ENCODE results near the gene TGM6.

Gene TGM6

GRCh38 chr20:2385496-2385895 is 4.8 kb downstream of the TGM6 start (continued):
- TF ChIP-seq, protein P1, sequence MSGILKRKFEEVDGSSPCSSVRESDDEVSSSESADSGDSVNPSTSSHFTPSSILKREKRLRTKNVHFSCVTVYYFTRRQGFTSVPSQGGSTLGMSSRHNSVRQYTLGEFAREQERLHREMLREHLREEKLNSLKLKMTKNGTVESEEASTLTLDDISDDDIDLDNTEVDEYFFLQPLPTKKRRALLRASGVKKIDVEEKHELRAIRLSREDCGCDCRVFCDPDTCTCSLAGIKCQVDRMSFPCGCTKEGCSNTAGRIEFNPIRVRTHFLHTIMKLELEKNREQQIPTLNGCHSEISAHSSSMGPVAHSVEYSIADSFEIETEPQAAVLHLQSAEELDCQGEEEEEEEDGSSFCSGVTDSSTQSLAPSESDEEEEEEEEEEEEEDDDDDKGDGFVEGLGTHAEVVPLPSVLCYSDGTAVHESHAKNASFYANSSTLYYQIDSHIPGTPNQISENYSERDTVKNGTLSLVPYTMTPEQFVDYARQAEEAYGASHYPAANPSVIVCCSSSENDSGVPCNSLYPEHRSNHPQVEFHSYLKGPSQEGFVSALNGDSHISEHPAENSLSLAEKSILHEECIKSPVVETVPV (CRISPR knock-in tag; IDR thresholded peaks at IDR 0.05), result no peak
- TF ChIP-seq ZNF70 (CRISPR knock-in tag; IDR thresholded peaks at IDR 0.05) (no peak), OSR1 (CRISPR knock-in tag; IDR thresholded peaks at IDR 0.05) (no peak), CREB5 (CRISPR knock-in tag; IDR thresholded peaks at IDR 0.05; ENCODE audit: low read depth) (no peak), TOX (CRISPR knock-in tag; IDR thresholded peaks at IDR 0.05; ENCODE audit: borderline replicate concordance) (no peak), BACH2 (CRISPR knock-in tag; IDR thresholded peaks at IDR 0.05; ENCODE audit: borderline replicate concordance) (no peak)

DNA sequence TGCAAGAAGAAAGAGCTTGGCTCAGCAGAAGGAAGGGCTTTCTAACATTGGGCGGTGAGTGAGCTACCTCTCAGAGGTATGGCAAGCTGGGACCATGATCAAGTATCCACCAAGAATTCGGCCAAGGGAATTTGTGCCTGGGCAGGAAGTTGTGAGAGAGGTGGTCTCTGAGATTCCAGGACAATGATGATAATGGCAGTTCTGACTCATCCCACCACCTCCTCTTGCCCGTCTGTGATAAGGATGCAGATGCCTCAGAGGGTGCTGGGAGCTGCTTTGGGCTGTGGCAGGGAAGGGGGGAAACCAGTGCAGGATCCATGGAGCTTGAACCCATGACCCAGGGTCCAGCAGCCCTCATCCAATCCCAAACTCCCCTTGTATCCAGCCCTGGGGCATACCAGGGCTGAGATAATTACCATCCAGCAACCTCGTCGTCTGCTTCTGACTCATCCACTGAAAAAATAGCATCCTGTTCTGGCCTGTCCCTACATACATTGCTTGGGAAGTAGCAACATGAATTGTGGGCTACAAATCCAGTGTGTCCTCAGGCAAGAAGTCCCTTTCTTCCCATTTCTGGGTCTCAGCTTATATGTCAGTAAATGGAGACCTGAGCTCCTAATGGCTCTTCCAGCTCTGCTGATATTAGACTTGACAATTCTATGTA is 5.9 kb downstream of the TGM6 start:
- no peak for TF ChIP-seq SNAI2 (CRISPR knock-in tag; IDR thresholded peaks at IDR 0.05)
- peak; percentile 63; the same call in 2 of the 3 replicates for ATAC-seq

GRCh38 chr20:2387180-2387577 is 6.5 kb downstream of the TGM6 start:
- TF ChIP-seq ZC3H10 (CRISPR knock-in tag; IDR thresholded peaks at IDR 0.05), result no peak
- no peak for TF ChIP-seq TOX (CRISPR knock-in tag; IDR thresholded peaks at IDR 0.05; ENCODE audit: borderline replicate concordance)
- ATAC-seq, result peak; percentile 52; the same call in 2 of the 3 replicates

GRCh38 chr20:2387580-2387979 is 6.9 kb downstream of the TGM6 start:
- no peak for TF ChIP-seq ZNF8 (CRISPR knock-in tag; IDR thresholded peaks at IDR 0.05)
- no peak for TF ChIP-seq TOX (CRISPR knock-in tag; IDR thresholded peaks at IDR 0.05; ENCODE audit: borderline replicate concordance)
- no peak for TF ChIP-seq CSDC2 (CRISPR knock-in tag; IDR thresholded peaks at IDR 0.05)
- no peak for TF ChIP-seq ZFP3 (CRISPR knock-in tag; IDR thresholded peaks at IDR 0.05)
- TF ChIP-seq, protein P2, sequence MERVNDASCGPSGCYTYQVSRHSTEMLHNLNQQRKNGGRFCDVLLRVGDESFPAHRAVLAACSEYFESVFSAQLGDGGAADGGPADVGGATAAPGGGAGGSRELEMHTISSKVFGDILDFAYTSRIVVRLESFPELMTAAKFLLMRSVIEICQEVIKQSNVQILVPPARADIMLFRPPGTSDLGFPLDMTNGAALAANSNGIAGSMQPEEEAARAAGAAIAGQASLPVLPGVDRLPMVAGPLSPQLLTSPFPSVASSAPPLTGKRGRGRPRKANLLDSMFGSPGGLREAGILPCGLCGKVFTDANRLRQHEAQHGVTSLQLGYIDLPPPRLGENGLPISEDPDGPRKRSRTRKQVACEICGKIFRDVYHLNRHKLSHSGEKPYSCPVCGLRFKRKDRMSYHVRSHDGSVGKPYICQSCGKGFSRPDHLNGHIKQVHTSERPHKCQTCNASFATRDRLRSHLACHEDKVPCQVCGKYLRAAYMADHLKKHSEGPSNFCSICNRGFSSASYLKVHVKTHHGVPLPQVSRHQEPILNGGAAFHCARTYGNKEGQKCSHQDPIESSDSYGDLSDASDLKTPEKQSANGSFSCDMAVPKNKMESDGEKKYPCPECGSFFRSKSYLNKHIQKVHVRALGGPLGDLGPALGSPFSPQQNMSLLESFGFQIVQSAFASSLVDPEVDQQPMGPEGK (CRISPR knock-in tag; IDR thresholded peaks at IDR 0.05; ENCODE audit: borderline replicate concordance), result no peak
- no peak for TF ChIP-seq ZNF70 (CRISPR knock-in tag; IDR thresholded peaks at IDR 0.05)
- no peak for TF ChIP-seq SNAI2 (CRISPR knock-in tag; IDR thresholded peaks at IDR 0.05)
- TF ChIP-seq ARNTL (CRISPR knock-in tag; IDR thresholded peaks at IDR 0.05; ENCODE audit: borderline replicate concordance, low read depth), result no peak
- TF ChIP-seq ISL1 (CRISPR knock-in tag; IDR thresholded peaks at IDR 0.05), result no peak
- no peak for TF ChIP-seq BACH2 (CRISPR knock-in tag; IDR thresholded peaks at IDR 0.05; ENCODE audit: borderline replicate concordance)
- TF ChIP-seq ZNF565 (CRISPR knock-in tag; conservative IDR thresholded peaks at IDR 0.05; ENCODE audit: low read depth), result no peak
- TF ChIP-seq GLIS3 (CRISPR knock-in tag; IDR thresholded peaks at IDR 0.05), result no peak
- TF ChIP-seq, protein P3, sequence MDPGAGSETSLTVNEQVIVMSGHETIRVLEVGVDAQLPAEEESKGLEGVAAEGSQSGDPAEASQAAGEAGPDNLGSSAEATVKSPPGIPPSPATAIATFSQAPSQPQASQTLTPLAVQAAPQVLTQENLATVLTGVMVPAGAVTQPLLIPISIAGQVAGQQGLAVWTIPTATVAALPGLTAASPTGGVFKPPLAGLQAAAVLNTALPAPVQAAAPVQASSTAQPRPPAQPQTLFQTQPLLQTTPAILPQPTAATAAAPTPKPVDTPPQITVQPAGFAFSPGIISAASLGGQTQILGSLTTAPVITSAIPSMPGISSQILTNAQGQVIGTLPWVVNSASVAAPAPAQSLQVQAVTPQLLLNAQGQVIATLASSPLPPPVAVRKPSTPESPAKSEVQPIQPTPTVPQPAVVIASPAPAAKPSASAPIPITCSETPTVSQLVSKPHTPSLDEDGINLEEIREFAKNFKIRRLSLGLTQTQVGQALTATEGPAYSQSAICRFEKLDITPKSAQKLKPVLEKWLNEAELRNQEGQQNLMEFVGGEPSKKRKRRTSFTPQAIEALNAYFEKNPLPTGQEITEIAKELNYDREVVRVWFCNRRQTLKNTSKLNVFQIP (CRISPR knock-in tag; IDR thresholded peaks at IDR 0.05; ENCODE audit: borderline replicate concordance, low read depth), result no peak
- no peak for TF ChIP-seq TCF4 (CRISPR knock-in tag; IDR thresholded peaks at IDR 0.05; ENCODE audit: borderline replicate concordance)
- TF ChIP-seq CREB5 (CRISPR knock-in tag; IDR thresholded peaks at IDR 0.05; ENCODE audit: low read depth), result no peak
- TF ChIP-seq ZFP30 (CRISPR knock-in tag; IDR thresholded peaks at IDR 0.05), result no peak
- no peak for TF ChIP-seq PPARA (CRISPR knock-in tag; IDR thresholded peaks at IDR 0.05; ENCODE audit: borderline replicate concordance)
- no peak for TF ChIP-seq ESRRG (CRISPR knock-in tag; IDR thresholded peaks at IDR 0.05)
- TF ChIP-seq, protein P4, sequence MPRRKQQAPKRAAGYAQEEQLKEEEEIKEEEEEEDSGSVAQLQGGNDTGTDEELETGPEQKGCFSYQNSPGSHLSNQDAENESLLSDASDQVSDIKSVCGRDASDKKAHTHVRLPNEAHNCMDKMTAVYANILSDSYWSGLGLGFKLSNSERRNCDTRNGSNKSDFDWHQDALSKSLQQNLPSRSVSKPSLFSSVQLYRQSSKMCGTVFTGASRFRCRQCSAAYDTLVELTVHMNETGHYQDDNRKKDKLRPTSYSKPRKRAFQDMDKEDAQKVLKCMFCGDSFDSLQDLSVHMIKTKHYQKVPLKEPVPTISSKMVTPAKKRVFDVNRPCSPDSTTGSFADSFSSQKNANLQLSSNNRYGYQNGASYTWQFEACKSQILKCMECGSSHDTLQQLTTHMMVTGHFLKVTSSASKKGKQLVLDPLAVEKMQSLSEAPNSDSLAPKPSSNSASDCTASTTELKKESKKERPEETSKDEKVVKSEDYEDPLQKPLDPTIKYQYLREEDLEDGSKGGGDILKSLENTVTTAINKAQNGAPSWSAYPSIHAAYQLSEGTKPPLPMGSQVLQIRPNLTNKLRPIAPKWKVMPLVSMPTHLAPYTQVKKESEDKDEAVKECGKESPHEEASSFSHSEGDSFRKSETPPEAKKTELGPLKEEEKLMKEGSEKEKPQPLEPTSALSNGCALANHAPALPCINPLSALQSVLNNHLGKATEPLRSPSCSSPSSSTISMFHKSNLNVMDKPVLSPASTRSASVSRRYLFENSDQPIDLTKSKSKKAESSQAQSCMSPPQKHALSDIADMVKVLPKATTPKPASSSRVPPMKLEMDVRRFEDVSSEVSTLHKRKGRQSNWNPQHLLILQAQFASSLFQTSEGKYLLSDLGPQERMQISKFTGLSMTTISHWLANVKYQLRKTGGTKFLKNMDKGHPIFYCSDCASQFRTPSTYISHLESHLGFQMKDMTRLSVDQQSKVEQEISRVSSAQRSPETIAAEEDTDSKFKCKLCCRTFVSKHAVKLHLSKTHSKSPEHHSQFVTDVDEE (CRISPR knock-in tag; IDR thresholded peaks at IDR 0.05), result no peak
- no peak for ATAC-seq

All from SK-N-SH treated with all-trans-retinoic acid at 6 μM for 48 hours (cell line).